ENCODE data around the gene GOLGA6L9.
"Not testable (repeated sequence)": the region's sequence is repeated elsewhere in the genome, so short reads cannot be mapped to it uniquely, and the experiment has no call there.

The GOLGA6L9 gene

DNA sequence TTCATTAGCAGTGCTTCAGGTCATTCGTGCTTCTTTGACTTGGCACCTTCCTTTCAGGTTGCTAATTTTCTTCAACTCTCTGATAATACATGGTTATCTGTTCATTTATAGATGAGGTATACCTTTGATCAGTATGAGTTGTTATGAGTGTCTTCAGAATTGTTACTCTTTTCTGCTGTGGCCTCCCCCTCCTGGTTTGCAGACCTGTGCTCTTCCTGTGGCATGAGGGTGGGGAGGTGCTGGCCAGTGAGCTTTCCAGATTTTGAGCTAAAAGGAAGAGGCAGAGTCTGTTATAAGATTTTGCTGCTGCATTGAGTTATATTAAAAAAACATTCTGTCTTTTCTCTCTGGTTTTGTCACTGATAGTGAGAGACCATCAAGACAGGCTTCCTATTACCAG, 30.8 kb upstream of the GOLGA6L9 start:
- Histone ChIP-seq H3K27me3 (no peaks in the 10 kb centered on the region), H3K27ac (no peak overlapping the region), H3K4me1 (ENCODE audit: control insufficient read depth in 1 of 2, insufficient read depth in 1 of 2, low read depth in 1 of 2, low read length in 1 of 2) (no peaks in the 10 kb centered on the region), H3K9me3 (no peaks in the 10 kb centered on the region), H3K36me3 (no peaks in the 10 kb centered on the region), H3K4me3 (ENCODE audit: low read depth in 1 of 2, low read length in 1 of 2) (no peak overlapping the region)
- TF ChIP-seq, protein P1, sequence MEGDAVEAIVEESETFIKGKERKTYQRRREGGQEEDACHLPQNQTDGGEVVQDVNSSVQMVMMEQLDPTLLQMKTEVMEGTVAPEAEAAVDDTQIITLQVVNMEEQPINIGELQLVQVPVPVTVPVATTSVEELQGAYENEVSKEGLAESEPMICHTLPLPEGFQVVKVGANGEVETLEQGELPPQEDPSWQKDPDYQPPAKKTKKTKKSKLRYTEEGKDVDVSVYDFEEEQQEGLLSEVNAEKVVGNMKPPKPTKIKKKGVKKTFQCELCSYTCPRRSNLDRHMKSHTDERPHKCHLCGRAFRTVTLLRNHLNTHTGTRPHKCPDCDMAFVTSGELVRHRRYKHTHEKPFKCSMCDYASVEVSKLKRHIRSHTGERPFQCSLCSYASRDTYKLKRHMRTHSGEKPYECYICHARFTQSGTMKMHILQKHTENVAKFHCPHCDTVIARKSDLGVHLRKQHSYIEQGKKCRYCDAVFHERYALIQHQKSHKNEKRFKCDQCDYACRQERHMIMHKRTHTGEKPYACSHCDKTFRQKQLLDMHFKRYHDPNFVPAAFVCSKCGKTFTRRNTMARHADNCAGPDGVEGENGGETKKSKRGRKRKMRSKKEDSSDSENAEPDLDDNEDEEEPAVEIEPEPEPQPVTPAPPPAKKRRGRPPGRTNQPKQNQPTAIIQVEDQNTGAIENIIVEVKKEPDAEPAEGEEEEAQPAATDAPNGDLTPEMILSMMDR (IDR thresholded peaks at IDR 0.05): no peak

- not testable (repeated sequence) for H3K36me3 ChIP-seq; H3K9me3 ChIP-seq; H3K27ac ChIP-seq; H3K4me3 ChIP-seq (ENCODE audit: low read depth in 1 of 2, low read length in 1 of 2); H3K4me1 ChIP-seq (ENCODE audit: control insufficient read depth in 1 of 2, insufficient read depth in 1 of 2, low read depth in 1 of 2, low read length in 1 of 2); H3K27me3 ChIP-seq
Measured at GRCh38 chr15:82399366-82400103, 30.1 kb upstream of the GOLGA6L9 start.

- not testable (repeated sequence) for H3K9me3 ChIP-seq; H3K4me1 ChIP-seq (ENCODE audit: control insufficient read depth in 1 of 2, insufficient read depth in 1 of 2, low read depth in 1 of 2, low read length in 1 of 2); H3K27ac ChIP-seq; H3K4me3 ChIP-seq (ENCODE audit: low read depth in 1 of 2, low read length in 1 of 2); H3K27me3 ChIP-seq; H3K36me3 ChIP-seq
Measured at GRCh38 chr15:82401918-82402317, 27.7 kb upstream of the GOLGA6L9 start.

GRCh38 chr15:82402341-82402740, 27.3 kb upstream of the GOLGA6L9 start:
- not testable (repeated sequence) for H3K4me3 ChIP-seq (ENCODE audit: low read depth in 1 of 2, low read length in 1 of 2); H3K27ac ChIP-seq; H3K27me3 ChIP-seq; H3K9me3 ChIP-seq; H3K36me3 ChIP-seq; H3K4me1 ChIP-seq (ENCODE audit: control insufficient read depth in 1 of 2, insufficient read depth in 1 of 2, low read depth in 1 of 2, low read length in 1 of 2)

GRCh38 chr15:82406211-82406610, 23.4 kb upstream of the GOLGA6L9 start:
- H3K27me3 ChIP-seq; H3K9me3 ChIP-seq; H3K27ac ChIP-seq; H3K4me1 ChIP-seq (ENCODE audit: control insufficient read depth in 1 of 2, insufficient read depth in 1 of 2, low read depth in 1 of 2, low read length in 1 of 2); H3K4me3 ChIP-seq (ENCODE audit: low read depth in 1 of 2, low read length in 1 of 2); H3K36me3 ChIP-seq: not testable (repeated sequence)

DNA sequence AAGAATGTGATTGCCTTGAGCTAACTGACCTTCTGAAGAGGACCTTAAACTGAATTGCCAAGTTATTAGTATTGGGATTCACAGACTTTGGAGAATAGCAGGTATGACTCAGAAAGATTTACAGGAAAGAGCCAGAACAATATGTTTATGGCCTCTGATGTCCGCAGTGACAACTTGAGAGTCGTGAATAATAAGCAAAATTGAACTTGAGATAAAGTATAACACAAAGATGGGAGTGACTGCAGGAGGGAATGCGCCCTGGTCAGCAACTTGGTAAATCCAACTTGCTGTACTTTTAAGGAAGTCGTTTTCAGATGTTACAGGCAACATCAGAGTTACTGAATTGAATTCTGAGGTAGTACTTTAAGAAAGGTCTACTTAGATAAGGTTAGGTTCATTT, 19.3 kb upstream of the GOLGA6L9 start:
- not testable (repeated sequence) for H3K27me3 ChIP-seq; H3K4me1 ChIP-seq (ENCODE audit: control insufficient read depth in 1 of 2, insufficient read depth in 1 of 2, low read depth in 1 of 2, low read length in 1 of 2); H3K4me3 ChIP-seq (ENCODE audit: low read depth in 1 of 2, low read length in 1 of 2); H3K27ac ChIP-seq; H3K9me3 ChIP-seq; H3K36me3 ChIP-seq

DNA sequence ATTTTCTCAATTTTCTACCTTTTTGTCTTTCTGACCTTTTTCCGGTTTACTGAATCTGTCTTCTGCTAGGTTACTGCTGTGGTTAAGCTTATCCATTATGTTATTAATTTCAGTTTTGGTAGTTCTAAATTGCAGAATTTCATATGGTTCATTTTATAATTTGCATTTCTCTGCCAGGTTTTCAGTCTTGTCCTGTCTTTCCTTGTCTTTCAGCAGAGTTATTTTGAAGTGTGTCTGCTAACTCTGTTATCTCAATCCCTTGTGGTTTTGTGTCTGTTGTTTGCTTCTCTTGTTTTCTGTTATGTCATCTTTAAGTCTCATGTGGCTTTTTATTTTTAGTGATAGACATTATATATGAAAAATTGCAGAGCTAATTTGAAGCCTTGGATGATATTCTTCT, 18.0 kb upstream of the GOLGA6L9 start:
- not testable (repeated sequence) for H3K36me3 ChIP-seq; H3K27ac ChIP-seq; H3K4me3 ChIP-seq (ENCODE audit: low read depth in 1 of 2, low read length in 1 of 2); H3K27me3 ChIP-seq; H3K9me3 ChIP-seq; H3K4me1 ChIP-seq (ENCODE audit: control insufficient read depth in 1 of 2, insufficient read depth in 1 of 2, low read depth in 1 of 2, low read length in 1 of 2)

DNA sequence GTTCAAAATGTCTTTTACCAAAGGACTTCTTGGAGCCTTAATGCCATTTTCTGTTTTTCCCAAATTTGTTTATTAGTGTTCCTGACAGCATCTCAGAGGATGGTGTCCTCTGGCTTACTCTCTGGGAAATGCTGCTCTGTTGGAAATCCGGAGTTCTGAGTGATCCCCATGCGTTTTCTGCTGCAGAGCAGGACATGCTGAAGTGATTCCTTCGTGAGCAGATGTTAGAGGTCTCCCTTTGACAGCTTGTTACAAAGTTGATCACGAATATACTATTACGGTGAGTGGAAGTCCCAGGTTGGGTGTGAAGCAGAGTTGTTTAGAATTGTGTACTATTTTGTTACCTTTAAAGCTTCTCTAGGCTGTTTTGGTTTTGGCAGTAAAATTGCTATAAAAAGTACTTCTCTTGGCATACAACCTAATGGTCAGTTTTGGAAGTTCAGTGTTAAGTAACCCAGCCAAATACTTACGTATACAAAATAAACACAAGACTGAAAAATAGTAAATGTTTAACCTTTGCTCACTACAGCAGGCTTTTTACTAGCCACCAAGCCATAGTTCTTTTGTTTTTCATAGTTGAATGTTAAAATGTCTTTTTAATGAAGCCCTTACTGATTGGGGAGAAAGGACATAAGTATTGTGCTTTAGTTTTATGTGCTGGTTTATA, 15.0 kb upstream of the GOLGA6L9 start:
- not testable (repeated sequence) for H3K36me3 ChIP-seq; H3K4me3 ChIP-seq (ENCODE audit: low read depth in 1 of 2, low read length in 1 of 2); H3K4me1 ChIP-seq (ENCODE audit: control insufficient read depth in 1 of 2, insufficient read depth in 1 of 2, low read depth in 1 of 2, low read length in 1 of 2); H3K27ac ChIP-seq; H3K27me3 ChIP-seq; H3K9me3 ChIP-seq

DNA sequence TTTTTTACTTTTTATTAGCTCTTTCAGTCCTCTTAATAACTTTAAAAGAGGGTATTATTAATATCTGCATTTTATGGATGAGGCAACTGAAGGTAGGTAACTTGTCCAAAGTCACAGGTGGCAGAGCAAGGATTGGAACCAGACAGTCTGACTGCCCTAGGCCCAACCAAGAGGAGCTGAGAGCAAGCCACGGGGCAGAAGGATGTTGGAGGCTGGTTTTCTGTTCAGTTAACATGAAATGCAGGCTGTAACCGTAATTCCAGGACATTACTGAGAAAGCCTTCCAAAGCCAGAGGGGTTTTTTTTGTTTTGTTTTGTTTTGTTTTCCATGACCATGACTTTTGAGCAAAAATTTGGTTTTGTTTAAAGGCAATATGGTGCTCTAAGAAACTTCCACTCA, 9.1 kb upstream of the GOLGA6L9 start:
- not testable (repeated sequence) for H3K36me3 ChIP-seq; H3K27me3 ChIP-seq; H3K9me3 ChIP-seq; H3K27ac ChIP-seq; H3K4me3 ChIP-seq (ENCODE audit: low read depth in 1 of 2, low read length in 1 of 2); H3K4me1 ChIP-seq (ENCODE audit: control insufficient read depth in 1 of 2, insufficient read depth in 1 of 2, low read depth in 1 of 2, low read length in 1 of 2)

DNA sequence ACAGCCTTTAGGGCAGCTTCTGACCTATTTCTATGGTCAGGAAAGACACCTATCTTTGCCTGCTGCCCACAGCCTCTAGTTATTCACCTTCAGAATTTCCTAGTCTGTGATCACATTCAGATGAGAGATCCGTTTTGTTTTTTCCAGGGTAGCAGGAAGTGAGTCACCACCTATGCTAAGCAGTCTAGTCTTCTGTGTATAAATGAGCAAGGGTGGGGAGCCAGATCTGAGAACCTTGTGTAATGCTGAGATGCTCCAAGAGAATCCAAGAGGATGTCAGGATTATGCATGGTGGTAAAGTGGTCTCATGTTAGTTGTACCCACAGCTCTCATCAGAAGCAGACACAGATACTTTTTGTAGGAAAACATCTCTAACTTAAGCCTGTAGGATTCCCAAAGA, 8.7 kb upstream of the GOLGA6L9 start:
- not testable (repeated sequence) for H3K36me3 ChIP-seq; H3K4me3 ChIP-seq (ENCODE audit: low read depth in 1 of 2, low read length in 1 of 2); H3K4me1 ChIP-seq (ENCODE audit: control insufficient read depth in 1 of 2, insufficient read depth in 1 of 2, low read depth in 1 of 2, low read length in 1 of 2); H3K27ac ChIP-seq; H3K9me3 ChIP-seq; H3K27me3 ChIP-seq

GRCh38 chr15:82427117-82427516, 2.5 kb upstream of the GOLGA6L9 start:
- not testable (repeated sequence) for H3K9me3 ChIP-seq; H3K27me3 ChIP-seq; H3K36me3 ChIP-seq; H3K4me3 ChIP-seq (ENCODE audit: low read depth in 1 of 2, low read length in 1 of 2); H3K4me1 ChIP-seq (ENCODE audit: control insufficient read depth in 1 of 2, insufficient read depth in 1 of 2, low read depth in 1 of 2, low read length in 1 of 2); H3K27ac ChIP-seq

DNA sequence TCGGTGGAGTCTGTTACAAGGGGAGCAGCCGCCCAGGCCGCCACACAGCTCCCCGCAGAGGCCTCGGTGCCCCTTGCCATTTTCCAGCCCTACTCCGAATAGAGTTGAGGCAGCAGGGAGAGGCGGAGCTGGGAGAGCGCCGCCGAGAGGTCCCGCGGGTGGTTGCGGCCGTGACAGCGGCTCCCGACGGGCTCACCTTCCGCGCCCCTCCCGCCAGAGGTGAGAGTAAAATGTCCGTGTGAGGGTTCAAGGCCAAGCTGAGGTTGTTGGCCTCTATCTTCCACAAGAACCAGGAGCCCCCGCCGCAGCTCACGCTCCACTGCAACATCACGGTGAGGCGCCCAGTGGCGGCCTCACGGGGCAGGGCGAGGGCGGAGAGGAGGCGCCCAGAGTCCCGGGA, 15.8 kb downstream of the GOLGA6L9 start:
- not testable (repeated sequence) for H3K27ac ChIP-seq; H3K4me1 ChIP-seq (ENCODE audit: control insufficient read depth in 1 of 2, insufficient read depth in 1 of 2, low read depth in 1 of 2, low read length in 1 of 2); H3K27me3 ChIP-seq; H3K36me3 ChIP-seq; H3K4me3 ChIP-seq (ENCODE audit: low read depth in 1 of 2, low read length in 1 of 2); H3K9me3 ChIP-seq

GRCh38 chr15:82457336-82457735, 27.7 kb downstream of the GOLGA6L9 start:
- not testable (repeated sequence) for H3K27ac ChIP-seq; H3K4me3 ChIP-seq (ENCODE audit: low read depth in 1 of 2, low read length in 1 of 2); H3K36me3 ChIP-seq; H3K9me3 ChIP-seq; H3K27me3 ChIP-seq; H3K4me1 ChIP-seq (ENCODE audit: control insufficient read depth in 1 of 2, insufficient read depth in 1 of 2, low read depth in 1 of 2, low read length in 1 of 2)

Data from neutrophil (primary cell).